DND-41 (cell line): ENCODE measurements around the gene GIPC1.

ENCODE experiments used
- CTCF ChIP-seq: IDR thresholded peaks from 2 replicates; pipeline ENCODE4 v1.5.1; 2012; ENCODE audit warnings: borderline replicate concordance, low read length, moderate library complexity, mild to moderate bottlenecking; ENCODE audit not compliant: poor library complexity, severe bottlenecking; ENCODE audit errors: extremely low read depth
- EZH2 ChIP-seq: IDR thresholded peaks from 3 replicates; pipeline ENCODE4 v1.6.1; 2012; ENCODE audit warnings: borderline replicate concordance, low read depth, mild to moderate bottlenecking, moderate library complexity, low read length, inconsistent platforms; ENCODE audit not compliant: severe bottlenecking

GRCh38 chr19:14477418-14478112 is 18.4 kb downstream of the GIPC1 start:
- TF ChIP-seq CTCF: no peak
- TF ChIP-seq EZH2: no peak
